ENCODE results near the gene ZNF444.
"Not testable (repeated sequence)": the region's sequence is repeated elsewhere in the genome, so short reads cannot be mapped to it uniquely, and the experiment has no call there.

Gene ZNF444

DNA sequence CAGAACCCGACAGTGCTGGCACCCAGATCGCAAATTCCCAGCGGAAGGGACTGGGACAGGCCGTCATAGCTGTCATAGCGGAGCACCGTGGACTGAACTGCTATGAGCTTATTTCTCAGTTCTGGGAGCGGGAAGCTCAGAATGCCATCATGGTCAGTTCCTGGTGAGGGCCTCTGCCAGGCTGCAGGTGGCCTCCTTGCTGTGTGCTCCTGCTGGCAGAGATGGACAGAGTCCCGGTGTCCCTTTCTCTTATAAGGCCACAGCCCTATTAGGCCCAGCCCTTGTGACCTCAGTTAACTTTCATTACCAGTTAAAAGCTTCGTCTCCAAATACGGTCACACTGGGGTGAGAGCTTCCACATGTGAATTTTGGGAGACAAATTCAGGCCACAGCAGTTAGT is 4.6 kb downstream of the ZNF444 start:
- no peak for DNase-seq (ENCODE audit: low read depth)

DNA sequence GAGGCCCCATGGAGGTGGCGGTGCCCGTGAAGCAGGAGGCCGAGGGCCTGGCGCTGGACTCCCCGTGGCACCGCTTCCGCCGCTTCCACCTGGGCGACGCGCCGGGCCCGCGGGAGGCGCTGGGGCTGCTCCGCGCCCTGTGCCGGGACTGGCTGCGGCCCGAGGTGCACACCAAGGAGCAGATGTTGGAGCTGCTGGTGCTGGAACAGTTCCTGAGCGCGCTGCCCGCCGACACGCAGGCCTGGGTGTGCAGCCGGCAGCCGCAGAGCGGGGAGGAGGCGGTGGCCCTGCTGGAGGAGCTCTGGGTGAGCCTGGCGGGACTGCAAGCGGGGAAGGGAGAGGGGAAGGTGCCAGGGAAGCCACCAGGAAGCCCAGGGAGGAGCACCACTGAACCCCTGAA is 5.8 kb downstream of the ZNF444 start:
- no peak for DNase-seq (ENCODE audit: low read depth)

DNA sequence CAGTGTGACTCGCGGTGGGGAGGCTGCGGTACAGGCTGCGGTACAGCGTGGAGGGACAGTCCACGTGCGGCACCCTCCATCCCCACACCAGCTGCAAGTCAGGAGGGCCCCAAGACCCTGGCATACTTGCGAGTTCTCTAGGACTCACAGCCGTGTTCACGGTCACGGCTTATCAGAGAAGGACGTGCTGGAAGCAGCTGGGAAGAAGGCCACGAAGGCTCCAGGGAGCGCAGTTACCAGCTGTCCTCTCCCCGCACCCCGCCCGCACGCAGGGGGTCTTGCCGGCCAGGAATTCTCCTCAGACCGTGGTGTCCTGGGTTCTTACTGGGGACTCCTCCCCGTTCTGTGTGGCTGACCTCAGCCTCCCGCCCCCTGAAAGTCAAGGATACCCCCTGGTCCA is 6.2 kb downstream of the ZNF444 start:
- DNase-seq (ENCODE audit: low read depth): no peak

DNA sequence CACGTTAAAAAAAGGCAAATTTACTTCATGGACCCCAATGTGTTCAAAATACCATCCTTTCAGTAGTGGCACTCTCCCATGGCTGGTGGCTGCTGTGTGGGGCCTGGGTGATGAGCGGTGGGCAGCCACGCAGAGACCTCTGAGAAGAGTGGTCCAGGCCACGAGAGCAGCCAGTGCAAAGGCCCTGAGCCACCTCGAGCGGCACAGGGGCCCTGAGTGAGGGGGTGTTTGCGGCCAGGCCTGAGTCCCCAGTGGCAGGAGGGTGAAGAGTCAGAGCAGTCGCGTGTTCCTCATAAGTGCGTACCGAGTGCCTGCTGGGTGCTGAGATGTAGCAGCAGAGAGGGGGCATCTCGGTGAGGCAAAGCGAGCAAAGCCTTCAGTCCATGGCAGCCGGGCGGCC is 7.0 kb downstream of the ZNF444 start:
- DNase-seq (ENCODE audit: low read depth): no peak

DNA sequence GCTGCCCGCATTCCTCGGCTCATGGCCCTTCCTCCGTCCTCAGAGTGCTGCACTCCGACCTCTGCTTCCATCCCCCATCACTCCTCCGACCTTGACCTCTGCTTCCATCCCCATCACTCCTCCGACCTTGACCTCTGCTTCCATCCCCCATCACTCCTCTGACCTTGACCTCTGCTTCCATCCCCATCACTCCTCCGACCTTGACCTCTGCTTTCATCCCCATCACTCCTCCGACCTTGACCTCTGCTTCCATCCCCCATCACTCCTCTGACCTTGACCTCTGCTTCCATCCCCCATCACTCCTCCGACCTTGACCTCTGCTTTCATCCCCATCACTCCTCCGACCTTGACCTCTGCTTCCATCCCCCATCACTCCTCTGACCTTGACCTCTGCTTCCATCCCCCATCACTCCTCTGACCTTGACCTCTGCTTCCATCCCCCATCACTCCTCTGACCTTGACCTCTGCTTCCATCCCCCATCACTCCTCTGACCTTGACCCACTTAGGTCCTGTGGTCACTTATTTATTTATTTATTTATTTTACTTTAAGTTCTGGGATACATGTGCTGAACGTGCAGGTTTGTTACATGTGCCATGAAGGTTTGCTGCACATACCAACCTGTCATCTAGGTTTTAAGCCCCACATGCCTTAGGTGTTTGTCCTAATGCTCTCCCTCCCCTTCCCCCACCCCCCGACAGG is 8.0 kb downstream of the ZNF444 start:
- DNase-seq (ENCODE audit: low read depth): not testable (repeated sequence)

DNA sequence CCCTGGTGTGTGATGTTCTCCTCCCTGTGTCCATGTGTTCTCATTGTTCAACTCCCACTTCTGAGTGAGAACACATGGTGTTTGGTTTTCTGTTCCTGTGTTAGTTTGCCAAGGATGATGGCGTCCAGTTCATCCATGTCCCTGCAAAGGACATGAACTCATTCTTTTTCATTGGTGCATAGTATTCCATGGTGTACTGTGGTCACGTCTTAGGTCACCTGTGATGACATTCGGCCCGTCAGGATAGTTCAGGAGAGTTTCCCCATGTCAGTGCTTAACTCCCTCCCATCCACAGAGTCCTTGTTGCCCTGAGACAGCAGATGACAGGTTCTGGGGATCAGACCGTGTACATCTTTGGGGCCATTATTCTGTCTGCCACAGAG is 8.6 kb downstream of the ZNF444 start:
- no peak for DNase-seq (ENCODE audit: low read depth)

DNA sequence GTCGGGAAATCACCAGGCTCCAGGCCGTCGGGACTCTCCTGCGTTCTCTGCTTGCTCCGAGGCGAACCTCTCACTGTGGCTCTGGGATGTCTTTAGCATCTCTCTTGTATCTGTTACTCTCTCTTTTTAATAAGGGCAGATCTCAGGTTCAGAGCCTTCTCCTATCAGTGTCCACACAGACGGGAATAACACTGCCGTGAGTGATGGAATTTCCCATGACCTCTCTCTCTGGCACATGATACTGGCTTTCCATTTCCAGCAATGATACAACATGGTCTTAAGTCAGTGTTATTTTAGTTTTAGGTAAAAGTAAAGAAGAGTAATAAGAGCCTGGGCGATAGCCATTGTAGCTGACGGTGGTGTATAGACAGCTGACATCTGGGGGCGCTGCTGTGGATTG is 9.3 kb downstream of the ZNF444 start:
- no peak for DNase-seq (ENCODE audit: low read depth)

DNA sequence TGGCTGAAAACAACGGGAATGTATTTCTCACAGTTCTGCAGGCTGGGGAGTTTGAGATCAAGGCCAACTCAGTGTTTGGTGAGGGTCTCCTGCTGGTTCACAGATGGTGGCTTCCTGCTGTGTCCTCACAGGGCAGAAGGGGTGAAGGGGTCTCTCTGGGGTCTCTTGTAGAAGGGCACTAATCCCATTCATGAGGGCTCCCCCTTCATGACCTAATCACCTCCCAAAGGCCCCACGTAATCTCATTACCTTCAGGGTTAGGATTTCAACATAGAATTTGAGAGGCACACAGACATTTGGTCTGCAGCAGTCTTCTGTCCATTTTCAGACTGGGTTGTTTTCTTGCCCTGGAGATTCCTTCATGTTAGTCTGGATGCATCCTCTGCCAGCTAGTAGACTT is 11.6 kb downstream of the ZNF444 start:
- no peak for DNase-seq (ENCODE audit: low read depth)

DNA sequence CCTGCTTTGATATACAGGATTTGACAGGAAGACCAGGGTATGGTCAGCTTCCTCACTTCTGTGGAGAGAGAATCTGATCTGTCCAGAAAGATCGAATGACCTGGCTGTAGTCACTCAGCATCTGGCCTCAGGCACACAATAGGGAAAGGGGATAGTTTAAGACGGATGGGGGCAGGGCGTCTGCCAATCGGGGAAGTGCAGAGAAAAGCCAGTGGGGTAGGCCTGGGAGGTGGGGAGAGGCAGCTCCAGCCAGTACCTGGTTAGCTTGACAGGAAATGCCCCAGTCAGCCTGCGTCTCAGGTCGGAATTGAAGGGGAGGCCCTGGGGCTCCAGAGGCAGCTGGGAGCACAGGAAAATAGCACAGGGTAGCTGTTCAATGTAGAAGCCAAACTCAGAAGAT is 12.4 kb downstream of the ZNF444 start:
- DNase-seq (ENCODE audit: low read depth): no peak

DNA sequence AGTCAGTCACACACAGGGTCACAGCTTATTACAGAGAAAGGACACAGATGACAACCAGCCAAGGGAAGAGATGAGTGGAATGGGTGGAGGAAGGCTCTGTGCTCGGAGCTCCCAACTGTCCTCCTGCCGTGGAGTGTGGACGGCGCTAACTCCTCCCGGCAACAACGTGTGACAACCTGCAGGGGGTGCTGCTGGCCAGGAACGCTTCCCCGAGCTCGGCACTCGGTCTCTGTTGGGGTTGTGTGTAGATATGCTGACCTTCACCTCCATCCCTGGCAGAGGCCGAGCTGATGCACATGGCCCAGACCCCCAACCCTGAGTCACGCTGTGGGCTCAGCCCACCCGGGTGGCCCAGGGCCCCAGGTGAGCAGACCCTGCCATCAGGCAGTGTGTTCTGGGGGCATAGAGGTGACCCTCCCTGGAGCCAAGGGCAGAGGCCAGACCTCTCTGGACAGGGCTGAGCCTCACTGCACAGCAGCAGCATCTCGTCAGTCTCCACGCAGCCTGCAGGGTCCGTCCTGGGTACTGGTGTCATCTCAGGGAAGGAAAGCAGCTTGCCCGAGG is 14.1 kb downstream of the ZNF444 start:
- DNase-seq (ENCODE audit: low read depth): no peak

DNA sequence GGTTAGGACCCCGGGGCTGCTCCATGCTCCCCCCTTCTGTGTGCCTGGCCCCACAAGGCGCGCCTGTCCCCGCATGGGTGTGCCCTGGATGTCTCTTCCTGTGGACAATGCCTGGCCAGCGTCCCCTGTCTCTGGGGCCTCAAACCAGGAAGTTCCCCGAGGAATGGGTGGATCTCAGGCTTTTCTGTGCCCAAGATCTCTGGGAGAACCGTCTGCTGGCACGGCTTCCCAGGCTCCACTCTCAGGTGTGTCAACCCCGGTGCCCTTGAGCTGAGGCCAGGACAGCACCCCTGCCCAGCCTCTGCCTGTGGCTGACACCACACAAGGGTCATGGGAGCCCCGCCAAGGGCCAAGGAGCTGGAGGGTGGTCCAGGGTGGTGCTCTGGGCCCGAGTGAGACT is 15.7 kb downstream of the ZNF444 start:
- DNase-seq (ENCODE audit: low read depth): no peak

DNA sequence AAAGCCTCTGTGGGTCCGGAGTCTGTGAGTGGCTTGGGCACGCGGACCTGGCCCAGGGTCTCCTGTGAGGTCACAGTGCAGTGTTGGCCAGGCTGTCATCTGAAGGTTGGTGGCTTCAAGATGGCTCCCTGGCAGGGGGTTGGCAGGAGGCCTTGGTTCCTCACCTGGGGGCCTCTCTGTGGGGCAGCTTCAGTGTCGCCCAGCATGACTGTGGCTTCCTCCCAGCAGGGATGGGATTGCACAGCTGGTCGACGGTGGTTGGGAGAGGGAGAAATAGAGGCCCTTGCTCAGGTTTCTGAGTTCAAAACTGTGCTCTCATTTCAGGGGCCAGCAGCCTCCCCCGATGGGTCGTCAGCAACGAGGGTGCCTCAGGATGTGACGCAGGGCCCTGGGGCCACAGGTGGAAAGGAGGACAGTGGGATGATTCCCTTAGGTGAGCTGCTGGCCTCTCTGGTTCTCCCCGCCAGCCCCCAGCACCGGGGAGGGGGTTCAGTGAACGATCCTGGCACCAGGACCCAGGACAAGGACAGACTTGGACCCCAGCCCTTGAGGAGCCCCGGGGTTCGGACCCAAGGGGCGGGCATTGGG is 17.2 kb downstream of the ZNF444 start:
- no peak for DNase-seq (ENCODE audit: low read depth)

DNA sequence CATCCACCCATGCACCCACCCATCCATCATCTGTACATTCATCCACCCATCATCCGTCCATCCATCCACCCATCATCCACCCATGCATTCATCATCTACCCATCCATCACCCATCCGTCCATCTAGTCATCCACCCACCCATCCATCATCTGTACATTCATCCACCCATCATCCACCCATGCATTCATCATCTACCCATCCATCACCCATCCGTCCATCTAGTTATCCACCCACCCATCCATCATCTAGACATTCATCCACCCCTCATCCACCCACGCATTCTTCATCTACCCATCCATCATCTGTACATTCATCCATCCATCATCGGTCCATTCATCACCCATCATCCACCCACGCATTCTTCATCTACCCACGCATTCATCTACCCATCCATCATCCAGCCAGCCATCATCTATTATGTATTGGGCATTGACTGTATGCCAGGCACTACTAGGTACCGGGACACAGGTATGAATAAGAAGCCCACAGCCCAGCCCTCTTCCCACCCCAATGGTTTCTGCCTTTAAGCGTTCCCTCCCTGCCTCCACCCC is 18.0 kb downstream of the ZNF444 start:
- no peak for DNase-seq (ENCODE audit: low read depth)

DNA sequence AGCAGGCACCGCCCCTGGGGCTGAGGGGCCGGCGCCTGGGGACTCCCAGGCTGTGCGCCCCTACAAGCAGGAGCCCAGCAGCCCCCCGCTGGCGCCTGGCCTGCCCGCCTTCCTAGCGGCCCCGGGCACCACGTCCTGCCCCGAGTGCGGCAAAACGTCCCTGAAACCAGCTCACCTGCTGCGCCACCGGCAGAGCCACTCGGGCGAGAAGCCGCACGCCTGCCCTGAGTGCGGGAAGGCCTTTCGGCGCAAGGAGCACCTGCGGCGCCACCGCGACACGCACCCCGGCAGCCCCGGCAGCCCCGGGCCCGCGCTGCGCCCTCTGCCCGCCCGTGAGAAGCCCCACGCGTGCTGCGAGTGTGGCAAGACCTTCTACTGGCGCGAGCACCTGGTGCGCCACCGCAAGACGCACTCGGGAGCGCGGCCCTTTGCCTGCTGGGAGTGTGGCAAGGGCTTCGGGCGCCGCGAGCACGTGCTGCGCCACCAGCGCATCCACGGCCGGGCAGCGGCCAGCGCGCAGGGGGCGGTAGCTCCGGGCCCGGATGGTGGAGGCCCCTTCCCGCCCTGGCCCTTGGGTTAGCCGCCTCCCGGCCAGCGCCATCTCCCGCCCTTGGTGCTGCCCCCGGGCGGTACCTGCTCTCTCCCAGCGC is 18.7 kb downstream of the ZNF444 start:
- DNase-seq (ENCODE audit: low read depth): no peak

DNA sequence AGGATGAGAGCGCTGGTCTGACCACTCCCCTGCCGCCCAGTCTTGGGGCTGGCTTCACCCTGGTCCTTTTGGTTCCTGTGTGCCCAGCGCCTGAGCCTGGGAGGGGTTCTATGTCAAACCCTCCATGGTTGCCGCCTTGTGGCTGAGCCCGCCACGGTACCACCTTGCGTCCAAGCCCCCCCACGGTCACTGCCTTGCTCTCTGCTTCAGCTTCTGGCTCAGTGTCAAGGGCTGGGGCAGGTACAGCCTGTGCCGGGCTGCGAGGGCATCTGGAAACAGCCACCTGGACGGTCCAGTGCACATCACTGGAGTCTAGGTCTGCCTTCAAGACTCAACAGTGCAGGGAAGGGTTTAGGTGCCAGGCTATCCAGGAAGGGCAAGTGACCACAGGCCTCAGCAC is 20.4 kb downstream of the ZNF444 start:
- DNase-seq (ENCODE audit: low read depth): no peak

DNA sequence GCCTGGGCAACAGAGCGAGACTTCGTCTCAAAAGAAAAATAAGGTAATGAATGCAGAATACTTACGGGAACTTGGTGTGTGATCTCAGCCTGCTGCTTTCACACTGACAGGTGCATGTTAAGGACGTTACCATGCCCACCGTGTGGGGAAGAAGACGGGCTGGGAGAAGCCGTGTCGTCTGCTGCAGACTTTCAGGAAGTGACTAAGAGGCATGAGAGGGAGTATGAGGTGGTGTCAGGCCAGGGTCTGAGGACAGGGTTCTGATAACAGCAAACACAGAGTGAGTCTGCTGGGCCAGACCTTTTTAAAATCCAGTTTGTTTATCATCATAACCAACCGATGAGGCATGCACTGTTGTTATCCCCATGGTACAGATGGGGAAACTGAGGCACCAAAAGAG is 21.2 kb downstream of the ZNF444 start:
- no peak for DNase-seq (ENCODE audit: low read depth)

DNA sequence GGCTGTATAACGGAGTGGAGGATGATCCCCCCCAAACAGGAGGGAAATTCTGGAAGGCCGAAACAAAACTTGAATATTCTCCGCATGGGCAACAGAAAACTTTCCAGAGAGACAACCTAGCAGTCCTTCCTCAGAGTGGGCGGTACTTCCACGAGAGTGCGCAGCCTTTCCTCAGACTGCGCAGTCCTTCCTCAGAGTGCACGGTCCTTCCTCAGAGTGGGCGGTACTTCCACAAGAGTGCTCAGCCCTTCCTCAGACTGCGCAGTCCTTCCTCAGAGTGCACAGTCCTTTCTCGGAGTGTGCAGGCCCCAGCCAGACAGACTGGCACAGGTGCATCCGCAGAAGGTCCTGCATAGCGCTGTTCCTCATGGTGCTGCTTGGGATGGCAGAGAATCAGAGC is 22.0 kb downstream of the ZNF444 start:
- no peak for DNase-seq (ENCODE audit: low read depth)

DNA sequence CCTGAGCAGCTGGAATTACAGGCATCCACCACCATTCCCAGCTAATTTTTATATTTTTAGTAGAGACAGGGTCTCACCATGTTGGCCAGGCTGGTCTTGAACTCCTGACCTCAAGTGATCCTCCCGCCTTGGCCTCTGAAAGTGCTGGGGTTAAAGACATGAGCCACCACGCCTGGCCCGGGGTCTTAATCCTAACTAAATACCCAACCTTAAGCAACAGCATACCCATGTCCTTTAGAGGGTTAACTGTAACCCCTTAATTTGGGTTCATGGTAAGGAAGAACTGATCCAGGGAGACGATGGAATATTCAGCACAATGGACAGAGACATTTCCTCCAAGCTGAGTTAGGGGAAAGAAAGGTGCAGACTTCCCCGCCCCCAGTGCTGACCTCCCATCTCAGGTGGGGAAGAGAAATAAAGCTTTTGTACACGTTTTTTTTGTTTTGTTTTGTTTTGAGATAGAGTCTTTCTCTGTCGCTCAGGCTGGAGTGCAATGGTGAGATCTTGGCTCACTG is 26.0 kb downstream of the ZNF444 start:
- DNase-seq (ENCODE audit: low read depth): no peak

DNA sequence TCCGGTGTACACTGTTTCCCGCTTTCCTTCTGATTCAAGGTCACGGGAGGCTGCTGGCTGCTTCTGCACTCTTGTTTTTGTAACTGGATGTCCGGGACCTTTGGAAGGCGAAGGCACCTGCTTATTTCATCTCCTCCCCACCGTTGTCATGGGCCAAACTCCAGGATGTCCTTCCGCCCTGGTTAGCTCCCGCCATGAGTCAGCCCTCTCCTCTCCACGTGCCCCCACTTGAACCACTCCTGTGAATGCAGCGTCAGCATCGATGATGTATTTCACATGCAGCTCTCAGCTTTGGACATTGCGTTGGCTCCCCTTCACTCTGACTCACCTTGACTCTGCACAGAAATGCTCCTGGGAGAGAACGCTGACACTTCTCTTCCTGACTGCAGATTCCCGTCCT is 29.2 kb downstream of the ZNF444 start:
- no peak for DNase-seq (ENCODE audit: low read depth)

DNA sequence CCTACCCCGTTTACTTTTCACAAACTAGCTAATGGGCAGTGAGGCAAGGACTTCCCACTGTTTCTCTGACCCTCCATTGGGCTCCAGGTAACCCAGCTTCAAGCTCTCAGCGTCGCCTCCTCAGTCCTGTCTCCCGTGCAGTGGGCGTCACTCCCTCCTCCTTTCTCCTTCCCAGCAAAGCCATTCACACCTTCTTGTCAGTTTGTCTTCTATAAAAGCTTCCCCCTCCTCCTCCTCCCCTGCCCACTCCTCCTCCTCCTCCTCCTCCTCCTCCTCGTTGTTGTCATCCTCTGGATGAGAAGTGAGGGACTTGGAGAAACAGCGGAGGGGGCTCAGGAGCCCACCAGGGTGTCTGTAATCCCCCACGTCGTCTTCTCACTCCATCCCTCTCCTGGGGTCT is 33.0 kb downstream of the ZNF444 start:
- DNase-seq (ENCODE audit: low read depth): no peak

DNA sequence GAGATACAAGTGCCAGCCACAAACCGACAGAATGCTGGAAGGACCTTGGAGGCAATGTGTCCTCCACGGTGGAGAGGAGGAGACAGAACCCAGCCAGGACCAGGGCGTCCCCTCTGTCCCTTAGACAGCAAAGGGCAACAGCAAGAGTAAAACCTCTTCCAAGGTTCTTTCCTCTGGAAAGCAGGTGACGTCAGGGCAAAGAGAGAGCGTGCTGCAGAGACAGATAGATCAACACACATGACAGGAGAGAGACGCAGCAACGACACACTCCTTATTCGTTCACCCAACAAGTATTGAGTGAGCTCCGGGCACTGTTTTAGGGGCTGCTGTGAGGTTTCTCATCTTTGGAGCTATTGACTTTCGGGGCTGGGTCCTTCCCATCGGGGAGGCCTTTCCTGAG is 33.5 kb downstream of the ZNF444 start:
- DNase-seq (ENCODE audit: low read depth): no peak

DNA sequence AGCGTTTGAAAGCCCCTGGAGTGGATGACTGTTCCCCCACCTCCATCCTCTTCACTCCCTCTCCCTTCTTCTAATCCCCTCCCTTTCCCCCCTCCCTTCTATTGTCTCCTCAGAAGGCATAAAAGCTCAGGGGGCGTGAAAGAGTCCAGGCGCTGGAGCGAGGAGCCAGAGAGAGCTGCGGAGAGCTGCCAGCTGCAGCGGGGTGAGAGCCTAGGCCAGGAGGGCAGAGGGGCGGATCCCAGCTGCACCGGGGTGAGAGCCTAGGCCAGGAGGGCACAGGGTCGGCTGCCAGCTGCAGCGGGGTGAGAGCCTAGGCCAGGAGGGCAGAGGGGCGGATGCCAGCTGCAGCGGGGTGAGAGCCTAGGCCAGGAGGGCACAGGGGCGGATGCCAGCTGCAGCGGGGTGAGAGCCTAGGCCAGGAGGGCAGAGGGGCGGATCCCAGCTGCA is 34.8 kb downstream of the ZNF444 start, which contains the start of gene GALP:
TSS of gene GALP (plus strand) at position 148 of the 447 bp plus-strand sequence. CDS start 1,101 bp downstream, outside the sequence.
- DNase-seq (ENCODE audit: low read depth): not testable (repeated sequence)

DNA sequence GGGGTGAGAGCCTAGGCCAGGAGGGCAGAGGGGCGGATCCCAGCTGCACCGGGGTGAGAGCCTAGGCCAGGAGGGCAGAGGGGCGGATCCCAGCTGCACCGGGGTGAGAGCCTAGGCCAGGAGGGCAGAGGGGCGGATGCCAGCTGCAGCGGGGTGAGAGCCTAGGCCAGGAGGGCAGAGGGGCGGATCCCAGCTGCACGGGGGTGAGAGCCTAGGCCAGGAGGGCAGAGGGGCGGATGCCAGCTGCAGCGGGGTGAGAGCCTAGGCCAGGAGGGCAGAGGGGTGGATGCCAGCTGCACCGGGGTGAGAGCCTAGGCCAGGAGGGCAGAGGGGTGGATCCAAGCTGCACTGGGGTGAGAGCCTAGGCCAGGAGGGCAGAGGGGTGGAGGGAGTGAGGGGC is 35.2 kb downstream of the ZNF444 start:
- not testable (repeated sequence) for DNase-seq (ENCODE audit: low read depth)

Measured in activated T-helper 9 cell treated with anti-CD3 and anti-CD28 coated beads, Interleukin-2, amount 50 U/mL, for 16 hours (primary cell).